Fibroblast of skin of left quadriceps (primary cell): Measurements from ENCODE around the gene LBR.

ENCODE experiments used
- DNase-seq, 2 experiments: peaks; one replicate each; pipeline ENCODE4 v3.0.0-alpha.2; 2013; ENCODE audit warnings: low read depth in 2 of 2

Gene LBR

DNA sequence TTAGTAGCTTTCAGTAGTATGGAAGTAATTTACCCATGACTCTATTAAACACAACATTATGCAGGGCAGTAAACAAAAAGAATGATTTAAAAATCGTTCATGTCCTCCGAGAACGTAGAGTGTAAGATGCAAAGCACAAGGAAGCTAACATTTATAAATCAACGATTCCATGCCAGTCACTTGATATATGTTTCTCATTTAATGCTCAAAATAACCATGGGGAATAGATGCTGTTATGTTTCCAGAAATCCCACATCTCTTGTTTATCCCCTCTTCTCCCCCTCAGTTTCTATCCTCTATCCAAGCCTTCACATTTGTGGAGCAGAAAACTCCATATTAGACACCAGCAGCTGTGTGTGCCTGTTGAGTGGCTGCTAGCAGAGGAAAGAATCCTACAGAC, 52.8 kb downstream of the LBR start:
- DNase-seq, result no peak

DNA sequence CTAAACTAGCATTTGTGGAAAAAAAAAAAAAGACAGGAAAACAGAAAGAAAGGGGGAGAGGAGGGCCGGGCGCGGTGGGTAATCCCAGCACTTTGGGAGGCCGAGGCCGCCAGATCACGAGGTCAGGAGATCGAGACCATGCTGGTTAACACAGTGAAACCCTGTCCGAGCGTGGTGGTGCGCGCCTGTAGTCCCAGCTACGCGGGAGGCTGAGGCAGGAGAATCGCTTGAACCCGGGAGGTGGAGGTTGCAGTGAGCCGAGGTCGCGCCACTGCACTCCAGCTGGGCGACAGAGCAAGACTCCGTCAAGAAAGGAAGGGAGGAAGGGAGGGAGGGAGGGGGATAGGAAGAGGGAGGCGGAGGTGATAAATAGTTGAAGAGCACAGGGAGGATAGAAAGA, 54.7 kb downstream of the LBR start:
- DNase-seq, result no peak

DNA sequence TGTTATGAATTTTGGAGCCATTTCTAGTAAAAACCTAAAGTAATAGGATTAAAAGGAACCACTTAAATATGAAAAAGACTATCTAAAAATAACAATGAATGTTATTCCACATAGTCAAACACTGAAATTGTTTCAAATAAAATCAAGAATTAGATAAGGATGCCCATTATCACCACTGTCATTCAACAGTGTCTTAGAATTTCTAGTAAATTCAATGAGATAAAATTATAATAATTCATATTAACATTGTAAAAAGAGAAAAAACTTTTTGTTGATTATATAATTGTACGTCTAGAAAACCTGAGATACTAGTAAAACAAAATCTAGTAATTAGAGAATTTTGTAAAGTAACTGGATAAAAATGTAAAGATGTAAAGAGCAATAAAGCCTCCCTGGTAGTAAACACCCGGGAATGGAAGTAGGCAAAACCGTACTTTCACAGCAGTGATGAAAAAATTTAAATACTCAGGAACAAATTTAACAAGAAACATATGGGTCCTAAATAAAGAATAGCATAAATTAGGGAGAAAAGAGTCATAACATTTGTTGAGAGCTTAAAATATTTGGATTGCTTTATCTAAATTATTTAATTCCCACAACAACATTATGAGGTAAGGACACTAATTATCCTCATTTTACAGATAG, 56.4 kb downstream of the LBR start:
- peak; percentile 10 to 13 for DNase-seq

DNA sequence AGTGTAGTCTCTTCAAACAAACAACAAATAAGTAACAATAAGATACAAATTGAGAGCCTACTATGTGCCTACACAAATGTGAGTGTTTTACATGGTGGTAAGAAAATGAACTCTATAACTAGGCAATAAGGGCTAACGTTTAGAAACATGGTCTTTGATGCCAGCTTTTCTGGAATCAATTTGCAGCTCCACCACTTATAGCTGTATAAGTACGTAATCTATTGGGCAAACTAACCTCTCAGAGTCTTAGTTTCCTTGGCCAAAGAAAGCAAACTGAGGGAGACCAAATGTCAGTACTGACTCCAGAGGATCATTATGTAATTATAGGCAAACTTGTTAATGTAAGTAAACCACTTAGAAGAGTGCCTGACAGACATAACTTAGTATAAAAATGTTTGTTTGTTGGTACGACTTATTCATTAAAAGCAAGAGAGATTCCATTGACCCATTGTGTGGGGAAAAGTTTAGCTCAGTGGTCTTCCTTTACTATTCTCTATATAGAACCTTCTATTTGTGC, 59.7 kb downstream of the LBR start:
- DNase-seq, result no peak

DNA sequence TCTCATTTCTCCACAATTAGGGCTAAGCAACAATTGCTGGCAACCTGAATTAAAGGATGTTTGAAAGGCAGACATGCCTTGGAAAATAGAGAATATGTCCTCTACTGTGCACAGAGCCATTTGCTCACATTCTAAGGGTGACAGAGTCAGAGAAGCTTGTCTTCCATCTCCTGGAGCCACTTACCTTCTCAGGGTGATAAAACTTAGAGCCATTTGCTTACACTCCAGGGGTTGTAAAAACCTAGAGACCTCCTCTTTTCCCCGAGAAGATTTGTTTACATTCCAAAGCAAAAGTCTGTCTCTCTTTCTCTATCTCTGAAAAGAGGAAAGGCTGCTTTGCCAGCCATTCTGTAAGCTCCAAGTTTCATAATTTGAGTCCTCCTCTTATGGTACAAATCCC, 61.3 kb downstream of the LBR start:
- no peak for DNase-seq

DNA sequence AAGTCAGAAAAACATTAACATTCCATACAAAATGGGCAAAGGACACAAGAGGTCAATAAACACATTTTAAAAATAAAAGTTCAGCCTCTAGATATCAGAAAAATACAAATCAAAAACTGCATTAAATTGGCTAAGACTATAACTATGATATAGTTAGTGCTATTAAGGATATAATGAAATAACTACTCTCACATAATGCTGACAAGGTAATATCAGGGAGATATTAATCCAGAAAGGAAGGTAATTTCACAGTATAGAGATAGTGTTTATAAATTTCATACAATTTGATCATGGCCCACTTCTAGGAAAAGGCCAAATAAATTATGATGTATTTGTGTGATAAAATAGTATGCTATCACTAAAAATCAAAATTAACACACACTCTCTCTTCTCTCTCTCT, 61.8 kb downstream of the LBR start:
- no peak for DNase-seq

DNA sequence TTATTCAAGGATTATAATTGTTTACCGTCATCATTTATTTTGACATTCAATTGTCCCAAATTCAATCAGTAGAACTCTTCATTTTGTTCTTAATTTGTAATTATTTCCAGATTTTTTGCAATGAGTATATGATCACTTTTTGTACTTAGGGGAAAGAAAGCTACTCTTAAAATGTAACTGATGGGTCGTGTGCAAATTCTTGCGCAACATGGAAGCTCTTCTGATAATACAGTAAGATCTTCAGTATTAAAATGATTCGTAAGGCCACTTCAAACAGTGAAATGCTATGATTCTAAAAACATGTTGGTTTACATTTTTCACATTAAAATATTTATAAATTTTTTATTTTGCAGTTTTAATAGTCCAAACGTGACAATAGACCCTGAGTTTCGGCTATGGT, 63.4 kb downstream of the LBR start:
- no peak for DNase-seq

DNA sequence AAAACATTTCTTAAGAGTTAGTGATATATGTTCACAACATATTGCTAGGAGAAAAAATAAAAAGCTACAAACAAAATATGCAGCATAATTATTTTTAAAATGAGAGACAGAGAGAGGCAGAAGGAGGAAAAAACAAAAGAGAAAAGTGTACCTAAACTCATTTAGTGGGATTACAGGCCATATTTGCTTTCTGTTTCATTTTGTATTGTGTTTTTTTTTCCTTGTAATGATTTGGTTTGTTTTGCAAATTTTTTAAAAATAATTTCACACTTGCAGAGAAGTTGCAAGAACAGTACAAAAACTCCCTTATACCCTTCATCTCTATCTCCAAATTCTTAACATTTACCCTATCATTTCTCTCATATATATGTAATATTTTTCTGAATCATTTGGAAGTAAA, 65.0 kb downstream of the LBR start:
- DNase-seq, result no peak

DNA sequence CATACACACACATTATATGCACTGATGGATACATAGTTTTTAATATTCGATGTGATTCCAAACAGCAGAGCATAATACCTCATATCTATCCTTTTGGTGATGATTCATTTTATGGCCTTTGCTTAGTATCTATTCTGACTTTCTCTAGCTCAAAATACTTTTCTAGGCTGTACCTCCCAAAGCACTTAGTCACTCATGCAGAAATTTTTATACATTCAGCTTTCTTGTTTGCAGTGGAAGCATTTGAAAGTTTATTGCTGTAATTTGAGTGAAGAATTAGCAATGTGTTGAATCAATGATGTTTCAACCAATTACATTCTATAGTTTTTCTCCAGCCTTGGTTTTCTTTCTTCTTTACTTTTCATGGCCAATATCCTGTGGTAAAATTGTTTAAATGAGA, 66.7 kb downstream of the LBR start:
- no peak for DNase-seq

DNA sequence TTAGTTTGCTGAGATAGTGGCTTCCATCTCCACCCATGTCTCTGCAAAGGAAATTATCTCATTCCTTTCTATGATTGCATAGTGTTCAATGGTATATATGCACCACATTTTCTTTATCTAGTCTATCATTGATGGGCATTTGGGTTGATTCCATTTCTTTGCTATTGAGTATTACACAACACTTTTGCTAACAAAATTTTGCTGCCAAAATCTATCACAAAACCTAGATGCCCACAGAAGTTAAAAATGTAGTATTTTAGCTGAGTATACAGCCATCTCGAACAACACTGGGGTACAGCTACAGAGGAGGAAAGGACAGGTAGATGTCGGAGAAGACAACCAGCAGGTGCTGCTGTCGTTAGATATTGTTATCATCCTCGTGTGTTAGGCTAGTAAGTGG, 67.7 kb downstream of the LBR start:
- DNase-seq, result no peak

DNA sequence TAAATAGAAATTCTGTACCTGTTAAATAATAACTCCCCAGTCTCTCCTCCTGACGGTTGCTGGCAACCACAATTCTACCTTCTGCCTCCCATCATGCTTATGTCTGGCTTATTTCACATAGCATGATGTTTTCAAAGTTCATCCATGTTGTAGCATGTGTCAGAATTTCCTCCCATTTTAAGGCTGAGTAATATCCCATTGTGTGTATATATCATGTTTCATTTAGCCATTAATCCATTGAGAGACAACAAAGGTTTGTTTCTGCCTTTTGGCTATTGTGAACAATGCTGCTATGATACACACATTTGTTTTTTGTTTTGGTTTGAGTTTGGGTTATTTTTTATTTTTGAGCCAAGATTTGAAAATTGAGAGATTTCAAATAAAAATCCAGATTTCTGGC, 72.0 kb downstream of the LBR start:
- no peak for DNase-seq

DNA sequence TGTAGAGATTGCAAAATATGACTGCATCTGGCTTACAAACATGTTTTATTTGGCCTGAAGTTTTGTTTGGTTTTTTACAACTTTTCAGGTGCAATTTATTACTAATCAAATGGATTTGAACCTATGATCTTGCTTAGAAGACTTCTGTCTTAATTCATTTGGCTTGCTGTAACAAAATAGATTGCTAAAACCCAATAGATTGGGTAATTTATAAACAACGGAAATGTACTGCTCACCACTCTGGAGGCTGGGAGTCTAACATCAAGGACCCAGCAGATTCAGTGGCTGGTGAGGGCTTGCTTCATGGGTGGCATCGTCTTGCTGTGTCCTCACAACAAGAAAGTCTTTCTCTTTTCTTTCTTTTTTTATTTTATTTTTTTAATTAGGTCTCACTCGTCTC, 72.9 kb downstream of the LBR start:
- DNase-seq, result no peak
